ENCODE data around the gene NALF2. TPM values are rescaled to one million over a fixed set of nuclear protein-coding genes. Genes with fewer than 3 reads are reported as not detected.

Gene NALF2
- total RNA-seq, 4 donors from 2014 or later: 0.35 to 0.58 TPM; not detected in 2

DNA sequence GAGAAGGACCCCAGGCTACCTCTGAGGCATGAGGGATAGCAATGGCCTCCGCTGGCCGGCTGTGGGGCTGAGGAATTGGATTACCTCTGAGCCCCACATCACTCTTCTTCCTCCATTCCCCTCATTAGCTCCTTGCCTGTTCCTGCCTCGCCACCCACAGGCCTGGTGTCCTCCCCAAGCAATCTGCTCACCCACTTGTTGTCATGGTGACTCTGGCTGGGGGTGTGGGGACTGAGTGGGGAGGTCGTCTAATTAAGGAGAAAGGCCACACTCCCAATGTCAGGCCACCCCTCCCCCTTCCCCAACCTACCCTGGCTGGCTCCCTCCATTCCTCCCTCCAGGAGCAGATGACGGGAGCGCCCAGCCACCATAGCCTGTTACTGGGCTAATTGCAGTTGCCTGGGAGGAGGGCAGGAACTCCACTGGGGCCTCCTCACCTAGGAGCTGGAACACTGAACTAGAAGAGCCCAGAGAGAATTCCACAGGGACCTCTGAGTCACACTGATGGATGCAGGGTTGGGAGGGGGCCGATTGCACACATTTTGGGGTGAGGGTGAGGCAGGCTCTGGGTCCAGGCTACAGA, 20.7 kb downstream of the NALF2 start:
- Histone ChIP-seq H3K27ac (no peak overlapping the region), H3K9me3 (no peaks in the 10 kb centered on the region), H3K36me3 (no peaks in the 10 kb centered on the region), H3K4me3 (no peak overlapping the region), H3K4me1 (no peaks in the 10 kb centered on the region), H3K27me3 (no peaks in the 10 kb centered on the region)
- no peak for TF ChIP-seq POLR2A (IDR thresholded peaks at IDR 0.05)
- TF ChIP-seq CTCF (IDR thresholded peaks at IDR 0.05): no peak
- no peak for DNase-seq
- intact Hi-C loops (cut with DNase I; ENCODE audit: low total_unique reads): no loop called here

DNA sequence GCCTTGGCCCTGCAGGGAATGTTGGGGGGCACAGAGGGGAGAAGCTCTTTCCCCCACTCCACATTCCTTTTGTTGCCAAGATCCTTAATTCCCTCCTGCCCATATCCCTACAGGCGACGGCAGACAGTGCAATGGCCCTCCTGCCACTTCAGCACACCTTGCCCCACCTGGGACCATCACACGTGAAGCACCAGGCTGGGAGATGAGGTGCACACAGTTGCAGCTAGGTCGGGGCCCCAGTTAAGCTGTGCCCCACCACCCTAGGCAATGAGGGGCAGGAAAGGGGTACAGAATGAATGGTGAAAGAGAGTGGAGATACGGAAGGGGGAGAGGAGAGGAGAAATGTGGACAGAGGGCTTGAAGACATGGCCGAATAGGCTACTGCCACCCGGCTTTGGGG, 26.2 kb downstream of the NALF2 start:
- no peaks in the 10 kb centered on the region for H3K36me3 ChIP-seq
- TF ChIP-seq POLR2A (IDR thresholded peaks at IDR 0.05): no peak
- no peak for TF ChIP-seq CTCF (IDR thresholded peaks at IDR 0.05)
- intact Hi-C loops (cut with DNase I; ENCODE audit: low total_unique reads): no loop called here
- no peaks in the 10 kb centered on the region for H3K4me1 ChIP-seq
- no peak overlapping the region for H3K27ac ChIP-seq
- H3K27me3 ChIP-seq: no peaks in the 10 kb centered on the region
- H3K4me3 ChIP-seq: no peak overlapping the region
- H3K9me3 ChIP-seq: no peaks in the 10 kb centered on the region
- DNase-seq: no peak

DNA sequence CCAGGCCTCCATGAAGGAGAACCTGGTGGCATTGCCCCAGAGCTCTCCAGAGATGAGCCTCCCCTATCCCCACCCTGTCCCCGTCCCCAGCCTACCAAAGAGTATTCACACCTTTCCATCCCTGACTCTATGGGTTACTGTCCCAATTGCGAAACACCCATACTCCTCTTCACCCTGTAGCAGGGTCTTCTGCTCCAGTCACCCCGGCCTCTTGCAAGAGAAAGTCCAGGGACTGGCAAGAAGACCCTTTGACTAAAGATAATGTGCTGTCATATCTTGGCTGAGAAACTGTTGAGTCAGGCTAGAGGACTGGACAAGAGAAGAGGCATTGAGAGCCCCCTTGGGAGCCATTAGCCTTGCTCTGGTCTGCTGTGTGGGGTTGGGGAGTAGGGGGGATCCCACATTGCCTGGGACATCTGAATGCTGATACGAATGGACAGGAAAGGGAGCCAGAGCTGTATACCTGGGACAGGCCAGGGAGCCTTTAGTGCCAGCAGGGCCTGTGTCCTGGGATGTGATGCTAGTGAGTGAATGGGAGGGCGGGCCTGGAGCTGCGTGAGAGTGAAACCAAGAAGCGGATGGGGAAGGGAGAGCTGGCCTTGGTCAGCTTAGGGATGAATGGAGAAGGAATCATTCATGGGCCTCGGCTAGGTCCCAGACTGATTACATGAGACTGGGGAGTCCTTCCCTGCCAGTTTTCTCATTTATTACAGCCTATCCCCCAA, 27.1 kb downstream of the NALF2 start:
- Histone ChIP-seq H3K4me3 (no peak overlapping the region), H3K27ac (no peak overlapping the region), H3K36me3 (no peaks in the 10 kb centered on the region), H3K27me3 (no peaks in the 10 kb centered on the region), H3K4me1 (no peaks in the 10 kb centered on the region), H3K9me3 (no peaks in the 10 kb centered on the region)
- TF ChIP-seq POLR2A (IDR thresholded peaks at IDR 0.05): no peak
- no peak for TF ChIP-seq CTCF (IDR thresholded peaks at IDR 0.05)
- DNase-seq: no peak
- intact Hi-C loops (cut with DNase I; ENCODE audit: low total_unique reads): no loop called here

DNA sequence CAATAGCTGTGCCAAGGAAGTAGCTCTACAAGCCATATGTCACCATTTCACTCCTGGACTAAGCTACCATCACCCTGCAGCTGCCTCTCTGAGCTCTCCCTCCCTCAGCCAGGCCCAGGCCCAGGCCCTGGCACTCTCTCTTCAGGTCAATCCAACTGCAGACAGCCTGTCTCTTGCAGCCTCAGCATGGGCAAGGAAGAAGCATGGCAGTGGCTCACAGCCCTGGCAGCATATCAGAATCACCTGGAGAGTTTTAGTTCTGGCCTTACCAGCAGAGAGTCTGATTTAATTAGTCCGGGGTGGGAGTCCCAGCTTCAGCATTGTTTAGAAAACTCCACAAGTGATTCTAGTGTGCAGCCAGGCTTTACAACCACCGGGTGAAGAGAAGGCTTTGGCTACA, 31.5 kb downstream of the NALF2 start:
- no peak overlapping the region for H3K27ac ChIP-seq
- no peak for DNase-seq
- no peak overlapping the region for H3K4me3 ChIP-seq
- no peaks in the 10 kb centered on the region for H3K27me3 ChIP-seq
- H3K36me3 ChIP-seq: no peaks in the 10 kb centered on the region
- H3K9me3 ChIP-seq: no peaks in the 10 kb centered on the region
- H3K4me1 ChIP-seq: no peaks in the 10 kb centered on the region
- no peak for TF ChIP-seq POLR2A (IDR thresholded peaks at IDR 0.05)
- no peak for TF ChIP-seq CTCF (IDR thresholded peaks at IDR 0.05)
- intact Hi-C loops (cut with DNase I; ENCODE audit: low total_unique reads): no loop called here

- intact Hi-C loops (cut with DNase I; ENCODE audit: low total_unique reads): no loop called here
- Histone ChIP-seq H3K27ac (no peak overlapping the region), H3K36me3 (no peaks in the 10 kb centered on the region), H3K9me3 (no peaks in the 10 kb centered on the region), H3K4me1 (no peaks in the 10 kb centered on the region), H3K4me3 (peak overlapping the region in 1 of 2 donors; percentile 31), H3K27me3 (no peaks in the 10 kb centered on the region)
- peak; percentile 56 to 83 (median 73) for TF ChIP-seq CTCF (IDR thresholded peaks at IDR 0.05)
- no peak for TF ChIP-seq POLR2A (IDR thresholded peaks at IDR 0.05)
- DNase-seq: peak; percentile 61 to 75
Measured at GRCh38 chrX:69538321-69538876, 34.3 kb downstream of the NALF2 start.

All from uterus (tissue), 4 donors.